HUES64 (cell line): ENCODE results near the gene CCDC91.

Source experiments
- H3K27ac ChIP-seq: 2 replicates; pipeline ENCODE4 v1.7.0; 2013; ENCODE audit warnings: low read depth, low read length, inconsistent platforms
- H3K27me3 ChIP-seq: 2 replicates; pipeline ENCODE4 v1.6.1; 2013; ENCODE audit warnings: mild to moderate bottlenecking, low read length; ENCODE audit not compliant: insufficient read depth
- H3K36me3 ChIP-seq: 2 replicates; pipeline ENCODE4 v1.6.1; 2013; ENCODE audit warnings: mild to moderate bottlenecking, low read length; ENCODE audit not compliant: insufficient read depth
- H3K4me1 ChIP-seq: 2 replicates; pipeline ENCODE4 v1.6.1; 2013; ENCODE audit warnings: mild to moderate bottlenecking, low read length, moderate library complexity; ENCODE audit not compliant: insufficient read depth
- H3K4me3 ChIP-seq: 2 replicates; pipeline ENCODE4 v1.5.1; 2013; ENCODE audit warnings: mild to moderate bottlenecking, low read length, moderate library complexity
- H3K9ac ChIP-seq: 2 replicates; pipeline ENCODE4 v1.6.1; 2013; ENCODE audit warnings: mild to moderate bottlenecking, low read depth, low read length
- H3K9me3 ChIP-seq: 2 replicates; pipeline ENCODE4 v1.6.1; 2013; ENCODE audit warnings: low read depth, low read length; ENCODE audit not compliant: insufficient read depth
- WGBS: fragments of 150-250, 120-280 bp; methylation state at CpG from one replicate; pipeline ENCODE4 v1.1.7; 2013; ENCODE audit warnings: missing lambda C conversion rate; 5-methylcytosine and 5-hydroxymethylcytosine counted together

The CCDC91 gene

GRCh38 chr12:28583701-28584261 is 393.5 kb downstream of the CCDC91 start:
- Histone ChIP-seq H3K27me3 (no peaks in the 10 kb centered on the region), H3K4me1 (no peaks in the 10 kb centered on the region), H3K4me3 (no peak overlapping the region), H3K27ac (no peak overlapping the region), H3K9me3 (no peaks in the 10 kb centered on the region), H3K36me3 (no peaks in the 10 kb centered on the region), H3K9ac (no peak overlapping the region)
- WGBS: 94% methylated on average over 5 of the region's 5 CpGs

DNA sequence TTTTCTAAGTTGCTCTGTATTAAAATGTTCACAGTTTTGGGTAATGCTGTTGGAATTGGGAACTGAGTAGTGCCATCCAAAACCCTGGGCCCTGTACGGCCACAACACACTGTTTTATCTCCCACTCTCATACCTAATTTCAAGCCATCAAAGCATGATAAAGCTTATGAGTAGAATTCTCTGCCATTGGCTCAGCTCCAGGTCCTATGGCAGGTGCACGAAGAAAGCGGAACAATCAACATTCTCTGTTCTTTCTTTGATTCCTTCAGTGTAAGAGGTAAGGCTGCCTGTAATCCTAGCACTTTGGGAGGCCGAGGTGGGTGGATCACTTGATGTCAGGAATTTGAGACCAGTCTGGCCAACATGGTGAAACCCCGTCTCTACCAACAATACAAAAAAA is 394.9 kb downstream of the CCDC91 start:
- WGBS: 93% methylated on average over 5 of the region's 5 CpGs

DNA sequence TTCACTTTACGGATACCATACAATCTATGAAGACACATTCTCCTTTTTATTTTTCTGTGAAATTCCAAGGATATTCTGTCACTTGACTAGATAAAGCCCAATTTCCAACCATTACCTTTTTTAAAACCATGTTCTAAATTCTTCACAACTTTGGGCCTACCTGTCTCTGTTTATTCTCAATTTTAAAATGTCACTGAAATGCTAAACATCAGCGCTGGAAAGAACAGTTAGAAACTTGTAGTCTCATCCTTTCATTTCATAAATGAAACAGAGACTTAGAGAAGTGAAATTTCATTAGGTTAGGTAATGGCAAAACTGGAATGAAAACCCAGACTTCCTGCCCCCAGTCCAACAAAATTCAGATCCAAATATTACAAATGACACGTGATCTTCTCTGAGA is 396.2 kb downstream of the CCDC91 start:
- H3K9me3 ChIP-seq: no peaks in the 10 kb centered on the region
- WGBS: 62% methylated on average over 3 of the region's 3 CpGs
- no peak overlapping the region for H3K4me3 ChIP-seq

More for the DNA sequence above, 394.9 kb downstream of the CCDC91 start:
- no peaks in the 10 kb centered on the region for H3K27me3 ChIP-seq
- H3K9ac ChIP-seq: no peak overlapping the region
- no peaks in the 10 kb centered on the region for H3K36me3 ChIP-seq
- no peaks in the 10 kb centered on the region for H3K4me1 ChIP-seq
- H3K9me3 ChIP-seq: no peaks in the 10 kb centered on the region
- no peak overlapping the region for H3K4me3 ChIP-seq
- H3K27ac ChIP-seq: no peak overlapping the region

GRCh38 chr12:28591831-28592230 is 401.6 kb downstream of the CCDC91 start:
- Histone ChIP-seq H3K27ac (no peak overlapping the region), H3K27me3 (no peaks in the 10 kb centered on the region), H3K4me1 (0 out of 2 replicates have a peak, but pooled peaks cover 3% of the 10 kb centered on the region), H3K9ac (no peak overlapping the region), H3K9me3 (peaks cover 14% of the 10 kb centered on the region), H3K4me3 (no peak overlapping the region), H3K36me3 (no peaks in the 10 kb centered on the region)
- 90% methylated on average over 1 of the region's 1 CpG for WGBS

More for the DNA sequence above, 396.2 kb downstream of the CCDC91 start:
- no peaks in the 10 kb centered on the region for H3K36me3 ChIP-seq
- H3K4me1 ChIP-seq: no peaks in the 10 kb centered on the region
- H3K27me3 ChIP-seq: no peaks in the 10 kb centered on the region
- no peak overlapping the region for H3K27ac ChIP-seq
- no peak overlapping the region for H3K9ac ChIP-seq
